8988T (cell line): Measurements from ENCODE around the gene ITGA11.
"Not testable (repeated sequence)": the region's sequence is repeated elsewhere in the genome, so short reads cannot be mapped to it uniquely, and the experiment has no call there.

Experiments used
- DNase-seq: peaks from one replicate; pipeline ENCODE4 v3.0.0; 2011

Gene ITGA11

DNA sequence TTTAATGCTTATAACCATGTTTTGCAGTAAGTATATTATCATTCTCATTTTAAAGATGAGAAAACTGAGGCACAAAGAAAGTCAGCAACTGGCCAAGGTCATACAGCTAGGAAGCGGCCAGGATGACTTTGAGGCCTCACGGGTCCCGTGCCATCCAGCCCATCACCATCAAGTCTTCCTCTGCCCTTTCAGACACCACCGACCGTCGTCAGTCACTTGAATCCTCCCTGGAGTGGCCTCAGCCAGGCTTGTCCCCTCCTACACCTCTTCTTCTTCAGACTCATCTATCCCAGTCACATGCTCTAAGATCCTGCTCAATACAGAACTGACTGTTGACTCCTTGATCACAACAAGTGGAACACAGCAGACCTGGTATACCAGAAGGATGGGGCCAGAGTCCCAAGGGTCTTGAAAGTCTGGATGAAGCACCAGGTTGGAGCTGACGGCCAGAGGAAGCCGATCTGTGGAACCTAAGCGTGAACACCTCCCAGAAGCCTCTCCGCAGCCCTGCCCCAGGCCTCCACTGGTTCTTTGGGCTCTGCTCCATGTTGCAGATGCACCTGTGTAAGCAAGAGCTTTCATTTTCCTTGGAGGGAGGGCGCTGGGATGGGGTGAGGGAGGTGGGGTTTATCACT, 22.1 kb downstream of the ITGA11 start:
- DNase-seq = no peak

DNA sequence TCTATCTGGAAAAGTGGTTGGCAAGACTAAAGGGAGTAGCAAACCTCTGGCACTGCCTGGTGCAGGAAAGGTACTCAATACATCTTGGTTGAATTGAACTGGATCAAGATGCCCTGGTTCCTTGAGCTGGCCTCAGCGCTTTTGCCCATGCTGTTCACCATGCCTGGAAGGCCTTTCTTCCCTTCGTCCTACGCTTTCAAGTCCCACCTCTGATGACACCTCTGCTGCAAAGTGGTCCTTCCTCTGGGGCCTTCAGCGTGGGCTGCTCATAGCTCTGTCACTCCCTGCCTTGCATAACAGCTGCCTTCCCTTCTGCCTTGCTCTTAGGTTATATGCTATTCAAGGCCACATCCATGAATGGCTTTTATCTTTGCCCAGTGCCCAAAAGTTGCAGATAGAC, 23.0 kb downstream of the ITGA11 start:
- no peak for DNase-seq

DNA sequence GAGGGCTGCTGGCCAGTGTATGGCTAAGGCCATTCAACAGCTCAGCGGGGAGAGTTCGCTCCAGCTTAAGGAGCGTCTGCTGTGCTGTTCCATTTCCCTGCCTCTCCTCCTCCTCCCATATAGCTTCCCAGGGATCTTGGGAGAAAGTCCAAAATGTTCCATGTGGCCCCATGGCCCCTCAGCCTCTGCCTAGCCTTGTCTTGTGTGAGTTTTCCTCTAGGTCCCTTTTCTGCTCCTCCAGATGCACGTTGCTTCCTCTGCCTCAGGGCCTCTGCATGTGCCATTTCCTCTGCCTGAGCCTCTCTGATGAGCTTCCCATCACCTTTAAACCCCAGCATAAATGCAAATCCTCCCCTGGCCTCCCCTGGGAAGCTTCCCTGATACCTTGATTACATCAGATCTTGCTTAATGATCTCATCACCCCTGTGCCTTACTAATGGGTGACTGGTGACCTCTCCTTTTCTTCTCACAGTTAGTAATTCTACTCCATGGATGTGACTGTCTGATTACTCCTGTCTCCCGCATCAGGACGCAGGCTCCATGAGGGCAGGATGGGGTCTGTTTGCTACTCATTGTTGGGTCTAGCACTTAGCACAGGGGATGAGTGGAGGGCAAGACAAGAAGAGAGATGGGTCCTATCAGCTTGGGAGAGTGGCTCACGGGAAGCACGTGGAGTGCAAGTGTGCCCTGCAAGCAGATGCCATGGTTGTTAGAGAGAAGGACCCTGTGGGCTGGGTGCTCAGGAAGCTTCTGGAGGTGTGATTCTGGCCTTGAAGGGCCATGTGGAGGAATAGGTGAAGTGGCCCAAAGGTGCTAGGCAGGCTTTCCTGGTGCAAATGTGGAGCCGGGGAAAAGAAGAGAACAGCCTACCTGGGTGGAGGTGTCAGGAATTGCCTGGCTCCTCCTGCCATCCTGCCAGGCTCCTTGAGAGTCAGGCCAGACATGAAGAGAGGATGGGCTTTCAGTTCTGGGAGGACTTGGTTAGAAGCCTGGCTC, 23.8 kb downstream of the ITGA11 start:
- DNase-seq = no peak

DNA sequence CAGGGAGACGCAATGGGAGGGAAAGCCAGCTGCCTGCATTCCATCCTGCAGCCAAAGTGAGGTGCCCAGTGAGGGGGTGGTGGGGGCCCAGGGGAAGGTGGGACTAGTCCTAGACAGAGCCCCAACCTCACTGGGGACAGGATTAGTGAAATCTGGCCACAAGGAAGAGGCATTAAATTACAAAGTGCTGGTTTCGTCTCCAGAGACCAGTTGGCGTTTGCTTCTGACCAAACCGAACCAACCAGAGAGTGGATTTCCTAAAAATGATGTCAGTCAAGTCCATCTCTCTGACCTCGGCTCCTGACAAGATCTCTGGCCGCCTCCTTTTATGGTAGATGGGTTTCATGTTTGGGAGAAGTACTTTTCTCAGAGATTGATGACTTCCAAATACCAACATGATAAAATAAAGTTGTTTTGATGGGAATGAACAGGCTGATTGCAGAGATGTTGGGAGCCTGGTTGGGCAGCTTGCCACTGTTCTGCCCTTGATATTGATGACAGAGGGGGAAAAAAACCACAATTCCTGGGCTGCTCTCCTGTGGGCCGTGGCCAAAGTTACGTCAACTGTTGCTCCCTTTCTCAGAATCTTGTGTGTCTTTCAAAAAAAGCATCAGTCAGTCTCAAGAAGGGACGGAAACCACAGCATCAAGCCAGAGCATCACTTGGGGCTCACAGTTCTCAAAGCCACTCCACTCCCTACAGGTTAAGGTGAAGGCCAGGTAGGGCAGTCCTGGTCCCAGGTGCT, 24.6 kb downstream of the ITGA11 start:
- no peak for DNase-seq

DNA sequence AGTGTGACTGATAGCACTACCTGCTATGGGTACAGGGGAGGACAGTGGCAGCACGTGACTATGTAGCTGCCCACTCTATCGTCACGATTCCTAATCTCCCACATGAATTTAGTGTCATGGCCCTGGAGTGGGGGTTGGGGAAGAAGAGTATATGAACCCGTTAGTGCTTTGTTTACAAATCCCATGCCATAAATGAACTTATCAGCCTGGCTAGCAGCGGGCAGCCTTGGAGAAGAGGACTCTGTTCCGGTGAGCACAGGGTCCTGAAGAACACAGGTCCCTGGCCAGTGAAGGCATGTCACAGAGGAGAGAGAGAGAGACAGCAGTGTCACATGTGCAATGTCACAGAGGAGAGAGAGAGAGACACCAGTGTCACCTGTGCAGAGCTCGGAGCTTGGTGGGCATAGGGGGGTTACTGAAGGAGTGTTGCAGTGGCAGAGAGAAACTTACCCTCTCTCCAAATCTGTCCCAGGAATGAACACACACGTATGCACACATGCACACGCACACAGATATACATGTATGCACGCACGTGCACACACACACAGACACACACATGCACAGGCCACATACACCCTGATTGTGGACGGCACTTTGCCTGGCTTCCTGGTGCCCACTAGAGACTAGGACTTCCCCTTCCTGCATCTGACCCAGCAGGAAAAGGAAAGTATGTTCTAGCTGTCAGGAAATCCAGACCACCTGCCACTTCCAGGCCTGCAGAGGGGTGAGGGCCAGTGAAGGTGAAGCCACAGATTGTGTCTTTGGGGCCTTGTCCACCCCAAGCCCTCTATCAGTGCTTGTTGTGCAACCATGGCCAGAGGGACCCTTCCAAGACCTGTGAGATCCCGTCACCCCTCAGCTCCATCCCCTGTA, 26.3 kb downstream of the ITGA11 start:
- no peak for DNase-seq

DNA sequence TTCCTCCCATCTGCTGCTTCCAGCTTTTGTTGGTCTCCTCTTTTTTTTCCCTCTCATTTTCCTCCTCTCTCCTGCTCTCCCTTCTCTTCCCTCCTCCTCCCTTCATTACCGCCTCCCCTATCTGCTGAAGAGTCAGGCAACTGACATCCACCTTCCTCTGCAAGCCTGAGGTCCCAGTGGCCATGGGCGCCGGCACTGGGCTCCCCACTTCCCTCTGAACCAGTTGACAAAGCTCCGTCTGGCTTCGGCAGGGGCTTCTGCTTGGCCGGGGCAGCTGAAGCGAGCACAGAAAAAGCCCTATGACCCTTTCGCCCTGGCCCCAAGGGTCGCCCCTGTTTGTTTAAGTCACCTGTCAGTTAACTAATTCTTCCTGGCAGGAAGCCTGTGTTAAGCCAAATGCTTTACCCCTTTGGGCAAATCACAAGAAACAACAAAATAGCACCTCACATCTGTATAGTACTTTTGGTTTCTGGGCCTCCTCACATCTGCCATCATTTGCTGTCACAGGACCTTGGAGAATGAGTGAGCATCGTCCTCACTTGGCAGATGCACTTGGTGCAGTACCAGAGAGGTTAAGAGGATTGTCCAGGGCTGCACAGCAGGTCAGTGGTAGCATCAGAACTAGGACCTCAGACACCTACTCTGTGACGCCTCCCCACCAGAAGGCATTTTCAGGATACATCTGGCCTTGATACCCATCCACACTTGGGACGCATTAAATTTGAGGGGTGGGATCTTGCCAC, 27.7 kb downstream of the ITGA11 start:
- no peak for DNase-seq

DNA sequence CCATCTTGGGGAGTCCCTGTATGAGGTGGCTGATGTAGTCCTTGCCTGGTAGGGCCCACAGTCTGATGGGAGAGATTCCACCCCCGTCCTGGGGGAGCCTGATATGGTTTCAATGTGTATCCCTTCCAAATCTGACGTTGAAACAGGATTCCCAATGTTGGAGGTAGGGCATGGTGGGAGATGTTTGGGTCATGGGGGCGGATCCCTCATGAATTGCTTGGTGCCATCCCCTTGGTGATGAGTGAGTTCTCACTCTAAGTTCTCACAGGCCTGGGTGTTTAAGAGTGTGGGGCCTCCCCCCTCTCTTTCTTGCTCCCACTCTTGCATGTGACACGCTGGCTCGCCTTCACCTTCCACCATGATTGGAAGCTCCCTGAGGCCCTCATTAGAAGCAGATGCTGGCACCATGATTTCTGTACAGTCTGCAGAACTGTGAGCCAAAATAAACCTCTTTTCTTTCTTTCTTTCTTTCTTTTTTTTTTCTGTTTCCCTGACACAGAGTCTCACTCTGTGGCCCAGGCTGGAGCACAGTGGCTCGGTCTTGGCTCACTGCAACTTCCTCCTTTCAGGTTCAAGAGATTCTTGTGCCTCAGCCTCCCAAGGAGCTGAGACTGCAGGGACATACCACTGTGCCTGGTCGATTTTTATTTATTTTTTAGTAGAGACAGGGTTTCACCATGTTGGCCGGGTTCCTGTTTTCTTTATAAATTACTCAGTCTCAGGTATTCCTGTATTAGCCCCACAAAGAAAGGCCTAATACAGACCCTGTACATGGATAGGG, 28.6 kb downstream of the ITGA11 start:
- no peak for DNase-seq

DNA sequence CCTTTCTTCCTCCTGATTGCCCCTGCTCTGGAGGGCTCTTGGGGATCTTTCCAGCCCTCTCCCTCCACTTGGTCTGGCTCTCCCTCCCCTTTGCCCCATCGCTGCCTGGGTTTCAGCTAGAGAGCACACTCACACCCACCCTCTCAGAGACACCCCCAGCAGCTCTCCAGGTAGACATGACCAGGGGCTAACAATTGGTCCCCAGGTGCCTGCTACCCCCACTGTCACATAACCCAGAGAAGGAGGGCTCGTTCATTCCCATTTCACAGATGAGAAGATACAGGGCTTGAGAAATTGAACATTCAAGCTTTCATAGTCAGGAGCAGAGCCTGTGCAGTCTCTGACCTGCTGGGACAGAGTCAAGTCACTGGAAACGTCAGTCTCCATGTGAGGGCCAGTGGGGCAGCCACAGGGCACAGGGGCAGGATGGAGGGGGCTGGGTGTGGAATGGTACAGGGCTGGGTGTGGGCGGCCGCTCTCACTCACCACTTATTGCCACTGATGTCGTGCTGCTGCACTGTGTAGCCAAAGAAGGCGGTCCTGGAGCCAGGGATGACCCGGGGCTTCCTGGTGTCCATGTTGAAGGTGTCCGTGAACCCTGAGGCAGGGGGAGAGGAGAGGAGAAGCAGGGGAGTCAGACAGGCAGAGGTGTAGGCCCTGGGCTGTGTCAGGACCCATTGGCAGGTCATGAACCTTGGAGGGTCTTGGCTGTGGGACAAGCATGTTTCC, 29.4 kb downstream of the ITGA11 start:
- no peak for DNase-seq

DNA sequence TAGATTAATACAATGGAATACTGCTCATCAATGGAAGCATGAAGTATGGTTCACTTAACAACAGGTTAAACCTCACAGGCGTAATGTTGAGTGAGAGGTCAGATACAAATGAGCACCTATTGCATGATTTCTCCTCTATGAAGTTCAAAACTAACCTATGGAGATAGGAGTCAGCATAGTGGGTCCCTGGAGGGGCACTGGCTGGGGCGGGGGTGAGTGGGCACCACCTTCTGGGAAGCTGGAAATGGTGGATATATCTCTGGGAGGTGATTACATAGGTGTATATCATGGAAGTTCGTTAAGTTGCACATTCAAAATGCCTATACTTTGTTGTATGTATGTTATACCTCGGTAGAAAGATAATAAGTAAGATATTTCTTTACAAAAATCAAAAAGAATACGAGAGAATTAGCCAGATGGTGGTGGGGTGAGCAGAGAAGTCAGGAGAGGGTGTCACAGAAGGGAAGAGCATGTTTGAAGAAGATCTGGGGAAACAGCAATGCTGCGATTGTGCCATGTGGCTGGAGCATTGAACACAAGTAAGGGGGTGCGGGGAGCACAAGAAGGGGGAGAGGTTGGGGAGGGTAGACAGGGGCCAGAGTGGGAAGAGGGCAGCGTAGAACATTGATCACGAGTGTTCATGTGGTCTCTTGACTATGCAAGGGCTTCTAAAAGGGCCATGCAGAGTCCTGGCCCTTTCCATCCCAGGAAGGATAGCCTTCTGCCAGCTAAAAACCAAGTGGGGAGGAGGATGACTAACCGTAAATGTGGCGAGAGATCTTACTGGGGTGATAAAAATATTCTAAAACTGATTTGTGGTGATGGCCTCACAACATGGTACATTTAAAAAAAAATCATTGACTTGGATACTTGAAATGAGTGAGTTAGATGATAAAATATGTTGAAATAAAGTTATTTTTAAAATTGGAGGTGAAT, 30.2 kb downstream of the ITGA11 start:
- no peak for DNase-seq

DNA sequence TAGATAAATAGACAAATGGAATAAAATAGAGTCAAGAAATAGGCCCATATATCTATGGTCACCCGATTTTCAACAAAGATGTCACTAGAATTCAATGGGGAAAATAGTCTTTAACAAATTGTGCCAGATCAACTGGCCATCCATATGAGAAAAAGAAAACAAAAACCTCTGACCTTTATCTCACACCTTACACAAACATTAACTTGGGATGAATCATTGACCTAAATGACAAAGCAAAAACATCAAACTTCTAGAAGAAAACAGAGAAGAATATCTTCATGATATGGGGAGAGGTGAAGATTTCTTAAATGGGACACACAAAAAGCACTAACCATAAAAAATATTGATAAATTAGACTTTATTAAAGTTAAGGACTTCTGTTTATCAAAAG, 31.9 kb downstream of the ITGA11 start:
- no peak for DNase-seq

DNA sequence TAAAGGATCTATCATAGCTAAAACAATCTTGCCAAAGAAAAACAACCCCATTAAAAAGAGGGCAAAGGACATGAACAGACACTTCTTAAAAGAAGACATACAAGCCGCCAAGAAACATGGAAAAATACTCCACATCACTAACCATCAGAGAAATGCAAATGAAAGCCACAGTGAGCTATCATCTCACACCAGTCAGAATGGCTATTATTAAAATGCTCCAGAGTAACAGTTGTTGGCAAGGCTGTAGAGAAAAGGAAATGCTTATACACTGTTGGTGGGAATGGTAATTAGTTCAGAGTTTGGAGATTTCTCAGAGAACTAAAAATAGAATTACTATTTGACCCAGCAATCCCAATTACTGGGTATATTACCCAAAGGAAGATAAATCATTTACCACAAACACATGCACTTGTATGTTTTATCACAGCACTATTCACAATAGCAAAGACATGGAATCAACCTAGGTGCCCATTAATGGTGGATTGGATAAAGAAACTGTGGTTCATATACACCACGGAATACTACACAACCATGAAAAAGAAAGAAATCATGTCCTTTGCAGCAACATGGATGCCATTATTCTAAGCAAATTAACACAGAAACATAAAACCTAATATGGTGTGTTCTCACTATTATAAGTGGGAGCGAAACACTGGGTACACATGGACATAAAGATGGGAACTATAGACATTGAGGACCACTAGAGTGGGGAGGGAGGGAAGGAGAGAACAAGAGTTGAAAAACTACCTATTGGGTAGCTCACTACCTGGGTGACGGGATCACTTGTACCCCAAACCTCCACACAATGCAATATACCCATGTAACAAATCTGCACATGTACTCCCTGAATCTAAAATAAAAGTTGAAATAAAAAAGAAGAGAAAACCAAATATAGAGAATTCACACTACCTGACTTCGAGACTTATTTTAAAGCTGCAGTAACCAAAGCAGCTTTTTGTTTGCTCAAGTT, 32.6 kb downstream of the ITGA11 start:
- DNase-seq = no peak

DNA sequence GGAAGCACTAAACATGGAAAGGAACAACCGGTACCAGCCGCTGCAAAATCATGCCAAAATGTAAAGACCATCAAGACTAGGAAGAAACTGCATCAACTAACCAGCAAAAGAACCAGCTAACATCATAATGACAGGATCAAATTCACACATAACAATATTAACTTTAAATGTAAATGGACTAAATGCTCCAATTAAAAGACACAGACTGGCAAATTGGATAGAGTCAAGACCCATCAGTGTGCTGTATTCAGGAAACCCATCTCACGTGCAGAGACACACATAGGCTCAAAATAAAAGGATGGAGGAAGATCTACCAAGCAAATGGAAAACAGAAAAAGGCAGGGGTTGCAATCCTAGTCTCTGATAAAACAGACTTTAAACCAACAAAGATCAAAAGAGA, 34.0 kb downstream of the ITGA11 start:
- DNase-seq = not testable (repeated sequence)

DNA sequence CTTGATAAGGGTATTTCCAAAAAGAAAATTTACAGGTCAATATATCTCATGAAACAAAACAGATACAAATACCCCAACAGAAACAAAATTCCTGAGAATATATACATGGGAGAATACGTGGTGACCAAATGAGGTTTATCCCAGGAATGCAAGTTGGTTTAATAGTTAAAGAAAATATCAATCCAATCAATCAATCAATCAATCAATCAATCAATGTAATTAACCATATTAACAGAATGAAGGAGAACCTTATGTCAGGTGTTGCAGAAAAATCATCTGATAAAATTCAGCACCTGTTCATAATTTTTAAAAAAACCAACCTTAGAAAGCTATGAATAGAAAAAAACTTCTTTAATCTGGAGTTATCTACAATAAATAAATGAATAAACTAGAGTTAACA, 35.9 kb downstream of the ITGA11 start:
- no peak for DNase-seq

DNA sequence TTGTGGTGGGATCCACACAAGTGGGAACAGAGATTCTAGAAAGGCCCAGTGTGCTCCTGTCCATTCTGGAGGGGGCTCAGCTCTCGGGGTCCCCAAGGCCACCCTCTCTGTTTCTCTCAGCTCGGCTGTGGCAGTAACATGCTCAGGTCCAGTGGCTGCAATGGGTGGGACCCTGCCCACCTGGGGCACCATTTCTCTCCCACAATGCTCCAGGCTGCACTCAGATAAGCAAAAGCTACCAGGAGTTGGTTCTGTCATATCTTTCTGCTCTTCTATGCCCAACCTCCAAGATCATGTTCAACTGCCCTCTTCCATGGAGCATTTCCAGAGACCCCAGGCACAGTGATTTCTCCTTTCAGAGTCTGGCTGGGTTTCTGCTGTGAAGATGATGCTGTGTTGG, 40.8 kb downstream of the ITGA11 start:
- DNase-seq = no peak

DNA sequence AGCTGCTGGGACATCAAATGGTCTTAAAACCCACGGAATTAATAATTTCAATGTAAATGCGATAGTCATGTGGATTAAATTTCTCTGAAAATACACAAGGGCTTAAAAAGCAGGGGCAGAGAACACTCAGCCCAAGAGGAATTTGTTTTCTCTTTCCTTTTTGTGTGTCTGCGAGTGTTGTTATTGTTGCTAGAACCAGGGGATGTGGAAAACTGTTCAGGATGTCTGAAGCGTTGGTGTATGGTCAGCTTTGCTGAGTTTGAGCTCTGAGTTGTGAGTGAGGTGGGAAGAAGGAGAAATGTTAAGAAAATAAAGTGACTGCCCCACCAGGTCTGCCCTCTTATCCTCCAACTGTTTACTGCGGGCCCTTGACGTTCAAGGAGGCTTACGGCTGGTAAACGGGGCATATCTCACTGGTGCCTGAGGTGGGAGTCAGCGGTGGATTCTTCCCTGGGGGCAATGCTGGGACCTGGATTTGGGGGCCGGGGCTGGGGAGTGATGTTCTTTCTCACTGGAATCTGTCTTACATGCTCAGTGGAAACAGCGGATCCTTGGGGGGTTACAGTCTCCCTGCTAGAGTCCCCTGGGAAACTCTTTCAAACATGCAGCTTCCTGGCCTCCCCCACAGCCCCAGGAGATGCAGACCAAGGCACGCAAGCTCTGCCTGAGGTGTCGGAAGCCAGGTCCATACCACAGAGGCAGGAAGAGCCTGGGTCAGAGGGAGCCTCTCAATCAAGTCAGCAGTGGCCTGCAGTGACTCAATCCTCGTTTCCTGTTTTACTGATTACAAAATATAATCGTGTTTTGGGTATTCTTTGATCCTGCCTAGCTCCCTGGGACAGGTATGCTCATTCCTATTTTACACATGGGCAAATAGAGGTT, 41.8 kb downstream of the ITGA11 start:
- no peak for DNase-seq

DNA sequence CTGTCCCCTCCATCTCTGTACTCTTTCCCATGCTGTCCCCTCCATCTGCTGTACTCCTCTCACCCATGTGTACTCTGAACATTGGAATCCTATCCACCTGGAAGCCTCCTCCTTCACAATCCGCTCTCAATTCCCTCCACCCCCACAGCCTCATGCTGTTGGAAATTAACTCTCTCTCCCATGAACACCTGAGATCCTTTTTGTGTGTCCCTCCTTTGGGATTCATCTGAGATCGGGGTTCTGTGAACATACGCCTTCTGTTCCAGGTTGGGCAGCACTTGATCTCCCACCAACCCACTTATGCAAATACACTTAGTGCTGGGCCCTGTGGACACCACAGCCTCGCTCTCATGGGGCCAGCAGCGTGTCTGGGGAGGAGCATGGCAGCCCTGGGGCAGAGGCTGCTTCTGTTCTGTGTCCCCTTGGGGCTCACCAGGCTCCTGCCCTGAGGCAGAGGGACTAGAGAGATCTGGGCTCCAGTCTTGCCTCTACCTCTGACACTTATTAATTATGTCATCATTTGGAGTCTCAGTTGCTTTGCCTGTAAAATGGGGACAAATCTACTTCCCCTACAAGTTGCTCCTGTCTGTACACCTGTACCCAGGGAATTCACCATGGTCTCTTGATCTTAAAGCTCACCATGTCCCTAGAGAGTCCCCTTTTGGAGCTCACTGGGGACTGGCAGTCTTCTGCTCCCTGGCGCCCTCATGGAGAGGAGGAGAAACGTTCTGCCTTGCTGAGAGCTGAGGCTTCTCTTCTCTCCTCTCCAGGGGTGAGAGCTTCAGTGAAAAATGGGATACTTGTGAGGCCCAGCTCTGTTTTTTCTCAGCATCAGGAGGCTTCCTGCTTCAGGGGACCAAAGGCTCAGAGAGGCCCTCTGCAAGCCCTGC, 42.7 kb downstream of the ITGA11 start:
- no peak for DNase-seq
